GM23248 (cell line): ENCODE measurements around the gene ABLIM2.

Source experiments
- EZH2 ChIP-seq: fragments of 200-600 bp; sonication (generic); IDR thresholded peaks from 2 replicates; pipeline ENCODE4 v1.6.1; 2018; ENCODE audit warnings: antibody characterized with exemption, mild to moderate bottlenecking; ENCODE audit not compliant: insufficient read depth, poor library complexity, severe bottlenecking
- EZH2phosphoT487 ChIP-seq: fragments of 200-600 bp; sonication (generic); IDR thresholded peaks from 2 replicates; pipeline ENCODE4 v1.6.1; 2018; ENCODE audit warnings: antibody characterized with exemption, moderate library complexity, mild to moderate bottlenecking, low read depth; ENCODE audit not compliant: insufficient read depth

DNA sequence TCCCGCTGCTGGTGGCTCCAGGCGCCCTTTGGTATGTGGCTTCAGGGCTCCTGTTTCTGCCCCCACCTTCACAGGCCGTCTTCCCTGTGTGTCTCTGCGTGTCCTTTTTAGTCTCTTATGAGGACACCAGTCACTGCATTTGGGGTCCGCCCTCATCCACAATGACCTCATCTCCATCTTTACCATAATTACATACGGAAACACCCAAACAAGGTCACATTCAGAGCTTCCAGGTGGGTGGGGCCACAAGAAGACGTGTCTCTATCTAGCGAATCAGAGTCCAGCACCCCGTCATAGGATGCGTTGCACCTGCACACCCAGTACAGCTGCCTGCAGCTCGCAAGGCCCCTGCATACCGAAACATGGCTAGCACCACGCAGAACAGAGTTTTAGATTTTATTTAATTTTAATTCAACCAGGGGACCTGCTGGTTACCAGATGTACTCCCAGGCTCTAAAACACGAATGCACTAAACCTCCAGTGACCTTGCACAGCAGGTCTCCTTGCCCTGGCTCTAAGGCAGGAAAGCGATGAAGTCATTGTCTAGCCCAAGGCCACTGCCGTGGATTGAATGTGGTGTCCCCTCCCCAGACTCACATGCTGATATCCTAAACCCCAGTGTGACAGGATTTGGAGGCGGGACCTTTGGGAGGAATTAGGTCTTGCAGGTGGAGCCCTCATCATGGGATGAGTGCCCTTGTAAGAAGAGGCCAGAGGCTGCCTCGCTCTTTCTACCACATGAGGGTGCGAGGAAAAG is 30.3 kb downstream of the ABLIM2 start:
- no peak for TF ChIP-seq EZH2
- no peak for TF ChIP-seq EZH2phosphoT487
